HG02798 (cell line): Measurements from ENCODE around the gene APOL6.
A peak's percentile ranks its signal among the peaks of the same experiment; 100 is the strongest.

ENCODE experiments used
- ATAC-seq: cut with Tn5 transposase; IDR thresholded peaks from one replicate; pipeline ENCODE4 v1.9.1; 2021; ENCODE audit warnings: mild to moderate bottlenecking; ENCODE audit not compliant: unreplicated experiment, poor library complexity

The APOL6 gene, protein sequence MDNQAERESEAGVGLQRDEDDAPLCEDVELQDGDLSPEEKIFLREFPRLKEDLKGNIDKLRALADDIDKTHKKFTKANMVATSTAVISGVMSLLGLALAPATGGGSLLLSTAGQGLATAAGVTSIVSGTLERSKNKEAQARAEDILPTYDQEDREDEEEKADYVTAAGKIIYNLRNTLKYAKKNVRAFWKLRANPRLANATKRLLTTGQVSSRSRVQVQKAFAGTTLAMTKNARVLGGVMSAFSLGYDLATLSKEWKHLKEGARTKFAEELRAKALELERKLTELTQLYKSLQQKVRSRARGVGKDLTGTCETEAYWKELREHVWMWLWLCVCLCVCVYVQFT

GRCh38 chr22:35648066-35649025 lies at the start of gene APOL6:
Gene APOL6, plus strand, starts transcription at chr22:35648446. Its CDS starts 7,980 bp downstream, at chr22:35656426.
- ATAC-seq: peak; percentile 56

DNA sequence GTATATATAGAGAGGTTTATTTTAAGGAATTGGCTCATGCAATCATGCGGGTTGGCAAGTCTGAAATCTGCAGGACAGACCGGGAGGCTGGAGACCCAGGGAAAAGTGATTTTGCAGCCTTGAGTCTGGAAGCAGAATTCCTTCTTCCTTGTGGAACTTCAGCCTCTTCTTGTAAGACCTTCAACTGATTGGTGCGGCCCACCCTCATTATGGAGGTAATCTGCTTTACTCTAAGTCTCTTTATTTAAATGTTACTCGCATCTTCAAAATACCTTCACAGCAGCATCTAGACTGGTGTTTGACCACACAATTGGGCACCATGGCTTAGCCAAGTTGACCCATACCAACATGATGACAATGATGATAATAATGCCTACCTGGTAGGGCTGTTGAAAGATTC lies 48.9 kb upstream of the APOL6 start:
- ATAC-seq: no peak

GRCh38 chr22:35600476-35600875 lies 47.8 kb upstream of the APOL6 start:
- no peak for ATAC-seq

DNA sequence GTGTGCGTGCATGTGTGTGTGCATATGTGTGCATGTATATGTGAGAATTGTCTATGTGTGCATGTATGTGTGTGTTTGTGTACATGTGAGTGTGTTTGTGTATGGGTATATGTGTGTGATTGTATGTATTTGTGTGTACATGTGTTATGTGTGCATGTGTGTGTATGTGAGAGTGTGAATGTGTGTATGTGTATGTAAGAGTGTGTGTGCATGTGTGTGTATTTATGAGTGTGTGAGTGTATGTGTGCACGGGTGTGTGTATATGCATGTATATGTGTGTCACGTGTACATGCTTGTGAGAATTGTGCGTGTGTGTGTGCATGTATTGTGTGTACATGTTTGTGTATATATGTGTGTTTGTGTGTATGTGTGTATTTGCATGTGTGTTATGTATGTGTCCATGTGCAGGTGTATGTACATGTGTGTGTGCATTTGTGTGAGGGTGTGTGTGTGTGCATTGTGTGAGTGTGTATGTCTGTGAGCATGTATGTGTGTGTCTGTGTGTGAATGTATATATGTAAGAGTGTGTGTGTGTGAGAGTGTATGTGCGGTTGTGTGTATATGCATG lies 47.1 kb upstream of the APOL6 start:
- ATAC-seq: no peak

- no peak for ATAC-seq
These were observed 46.3 kb upstream of the APOL6 start for GRCh38 chr22:35601743-35602615.

GRCh38 chr22:35604621-35605368 lies 43.5 kb upstream of the APOL6 start:
- ATAC-seq: no peak

DNA sequence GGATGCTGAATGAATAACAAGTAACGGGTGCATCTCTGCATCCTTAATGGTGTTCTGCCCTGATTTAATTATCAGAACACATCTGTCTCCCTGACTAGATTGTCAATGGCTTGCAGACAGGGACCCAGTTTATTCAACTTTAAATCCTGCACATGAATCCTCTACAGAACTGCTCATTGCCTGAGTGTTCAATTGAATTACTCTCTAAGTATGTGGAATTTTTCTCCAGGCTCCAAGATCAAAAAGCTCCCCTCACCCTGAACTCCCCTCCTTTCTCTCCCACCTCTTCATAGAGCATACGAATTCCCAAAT lies 42.9 kb upstream of the APOL6 start:
- no peak for ATAC-seq

GRCh38 chr22:35605851-35606481 lies 42.3 kb upstream of the APOL6 start:
- no peak for ATAC-seq

DNA sequence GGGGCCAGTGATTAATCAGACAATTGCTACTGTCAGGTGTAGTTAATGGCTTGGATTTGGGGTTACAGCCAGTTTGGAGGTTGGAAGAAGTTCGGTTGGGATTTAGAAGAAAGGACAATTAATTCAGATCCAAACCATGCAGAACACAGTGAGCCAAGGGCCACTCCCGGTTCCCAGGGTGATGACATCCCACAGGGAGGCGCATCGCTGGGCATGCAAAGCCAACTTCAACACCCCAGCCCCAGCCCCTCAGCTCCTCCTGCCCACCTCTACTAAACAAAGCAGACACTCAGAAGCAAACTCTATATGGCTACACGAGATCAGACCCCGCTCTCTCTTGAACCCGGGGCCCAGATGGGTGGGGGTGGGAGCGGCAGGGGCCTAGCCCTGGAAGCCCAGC lies 41.3 kb upstream of the APOL6 start:
- ATAC-seq: no peak

DNA sequence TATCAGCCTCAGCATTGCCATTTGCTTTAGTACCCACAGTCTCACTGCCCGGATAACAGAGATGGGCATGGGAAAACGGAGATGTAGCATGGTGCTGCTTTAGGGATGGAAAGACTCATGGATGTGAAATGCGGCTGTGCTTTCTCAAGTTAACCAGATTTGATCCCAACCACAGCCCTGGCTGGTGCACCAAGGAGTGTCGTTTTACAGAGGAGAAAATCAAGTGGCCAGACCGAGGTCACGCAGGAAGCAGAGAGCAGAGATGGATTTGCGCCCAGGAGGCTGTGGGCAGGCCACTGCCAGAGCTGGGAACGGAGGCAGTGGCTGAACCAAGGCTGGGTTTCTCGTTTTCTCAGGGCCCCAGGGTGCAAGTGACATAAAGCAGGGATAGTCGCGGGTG lies 40.2 kb upstream of the APOL6 start:
- no peak for ATAC-seq

GRCh38 chr22:35609261-35609660 lies 39.0 kb upstream of the APOL6 start:
- no peak for ATAC-seq

GRCh38 chr22:35609761-35610160 lies 38.5 kb upstream of the APOL6 start:
- ATAC-seq: no peak

GRCh38 chr22:35610741-35611140 lies 37.5 kb upstream of the APOL6 start:
- ATAC-seq: no peak

DNA sequence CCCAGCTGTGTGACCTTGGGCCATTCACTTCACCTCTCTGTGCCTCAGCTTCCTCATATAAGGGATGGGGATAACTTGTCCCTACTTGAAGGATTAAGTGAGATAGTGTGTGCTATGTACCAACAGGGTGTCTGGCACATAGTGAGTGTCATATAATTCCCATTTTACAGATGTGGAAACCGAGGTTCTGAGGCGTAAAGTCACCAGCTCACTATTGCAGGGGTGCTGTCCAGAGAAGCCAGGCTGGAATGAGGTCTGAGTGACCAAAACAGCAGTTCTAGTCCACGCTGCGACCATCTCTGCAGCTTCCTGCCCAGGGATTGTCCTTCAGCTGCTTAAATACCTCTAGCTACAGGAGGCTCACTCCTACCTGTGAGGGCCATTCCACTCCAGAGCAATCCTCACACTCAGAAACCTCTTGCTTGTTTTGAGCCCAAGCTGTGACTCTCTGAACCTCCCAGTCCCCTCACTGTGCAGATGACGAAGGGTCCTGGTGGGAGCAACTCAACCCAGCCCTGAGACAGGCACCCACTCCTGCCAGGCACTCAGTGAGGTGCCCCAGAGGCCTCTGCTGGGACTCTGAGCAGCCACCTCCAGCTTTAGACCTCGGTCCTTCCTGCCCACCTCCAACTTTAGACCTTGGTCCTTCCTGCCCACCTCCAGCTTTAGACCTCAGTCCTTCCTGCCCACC lies 36.9 kb upstream of the APOL6 start:
- ATAC-seq: no peak

DNA sequence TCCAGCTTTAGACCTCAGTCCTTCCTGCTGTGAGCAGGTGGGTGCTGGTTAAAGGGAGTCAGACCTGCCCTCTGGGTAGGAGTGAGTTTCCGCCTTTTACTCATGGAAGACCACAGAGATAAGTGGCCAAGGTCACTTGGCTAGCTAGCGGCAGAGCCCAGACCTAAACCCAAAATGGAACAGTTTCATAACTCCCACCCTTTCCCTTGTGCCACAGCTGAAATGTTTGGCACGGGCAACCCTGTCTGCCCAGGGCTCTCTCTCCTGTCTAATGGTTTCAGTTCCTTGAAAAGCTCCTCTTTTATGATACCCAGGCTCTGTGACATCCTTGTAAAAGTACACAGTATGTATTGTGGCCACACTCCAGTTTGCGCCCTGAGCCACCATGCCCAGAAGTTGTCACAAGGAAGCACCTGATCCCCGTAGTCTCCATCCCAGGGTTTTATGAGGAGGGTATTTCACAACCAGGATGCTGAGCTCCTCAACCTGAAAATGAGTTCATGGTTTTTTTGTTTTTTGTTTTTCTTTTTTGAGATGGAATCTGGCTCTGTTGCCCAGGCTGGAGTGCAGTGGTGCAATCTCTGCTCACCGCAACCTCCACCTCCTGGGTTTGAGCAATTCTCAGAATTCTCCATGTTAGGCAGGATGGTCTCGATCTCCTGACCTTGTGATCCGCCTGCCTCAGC lies 36.2 kb upstream of the APOL6 start:
- no peak for ATAC-seq

DNA sequence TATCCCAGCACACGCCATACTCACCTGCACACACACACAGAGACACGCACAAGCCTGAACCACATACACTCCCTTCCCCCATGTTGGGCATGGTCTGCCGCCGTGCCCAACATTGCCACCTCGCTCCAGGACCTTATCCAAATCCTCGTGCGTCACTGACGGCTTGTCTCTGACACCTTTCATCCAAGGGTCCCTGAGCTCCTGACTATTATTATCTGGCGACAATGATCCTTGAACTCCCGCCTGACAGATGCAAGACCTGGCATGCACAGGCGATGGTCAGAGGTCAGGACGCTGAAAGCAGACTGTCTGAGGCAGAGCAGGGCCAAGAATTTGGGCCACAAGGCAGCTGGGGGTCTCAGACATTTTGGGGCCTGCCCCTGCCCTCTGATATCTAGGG lies 35.3 kb upstream of the APOL6 start:
- no peak for ATAC-seq

DNA sequence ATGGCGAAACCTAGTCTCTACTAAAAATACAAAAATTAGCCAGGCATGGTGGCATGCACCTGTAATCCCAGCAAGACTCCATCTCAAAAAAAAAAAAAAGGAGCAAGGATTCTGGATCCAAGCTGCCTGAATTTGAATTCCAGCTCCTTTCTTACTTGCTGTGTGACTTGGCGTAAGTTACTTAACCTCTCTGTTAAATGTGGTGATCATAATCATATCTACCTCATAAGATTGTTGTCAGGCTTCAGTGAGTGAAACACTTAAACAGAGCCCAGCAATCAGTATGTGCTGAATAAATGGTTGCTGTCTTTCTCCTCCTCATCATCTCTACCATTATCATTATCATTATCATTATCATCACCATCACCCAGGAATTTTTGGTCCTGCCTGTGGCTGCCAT lies 33.8 kb upstream of the APOL6 start:
- ATAC-seq: no peak

DNA sequence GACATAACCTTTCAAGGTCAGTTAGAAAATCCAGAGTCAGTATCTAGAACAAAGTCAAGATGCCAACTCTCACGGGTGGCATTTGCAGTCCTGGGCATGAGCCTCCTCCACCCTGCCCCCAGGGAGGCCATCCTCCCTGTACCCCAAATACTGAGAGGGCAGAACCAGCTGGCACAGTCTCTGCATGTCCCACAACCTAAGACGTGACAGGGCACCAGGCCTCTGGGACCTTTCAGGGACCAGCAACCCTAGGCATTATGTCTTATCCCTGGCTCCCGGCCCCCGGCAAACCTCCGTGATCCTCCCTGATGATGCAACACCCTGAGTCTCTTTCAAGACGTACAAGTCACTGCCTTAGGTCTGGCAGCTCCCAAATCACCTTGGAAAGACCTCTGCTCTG lies 33.1 kb upstream of the APOL6 start:
- no peak for ATAC-seq
